GM12873 (cell line): ENCODE results near the gene EBF3.

ENCODE experiments used
- TF ChIP-seq, protein P1 (sequence below): IDR thresholded peaks from 2 replicates; pipeline ENCODE4 v1.5.1; 2012; ENCODE audit warnings: low read depth, mild to moderate bottlenecking, moderate library complexity, low read length, control low read depth; ENCODE audit not compliant: insufficient read depth; ENCODE audit errors: missing control alignments

Gene EBF3

DNA sequence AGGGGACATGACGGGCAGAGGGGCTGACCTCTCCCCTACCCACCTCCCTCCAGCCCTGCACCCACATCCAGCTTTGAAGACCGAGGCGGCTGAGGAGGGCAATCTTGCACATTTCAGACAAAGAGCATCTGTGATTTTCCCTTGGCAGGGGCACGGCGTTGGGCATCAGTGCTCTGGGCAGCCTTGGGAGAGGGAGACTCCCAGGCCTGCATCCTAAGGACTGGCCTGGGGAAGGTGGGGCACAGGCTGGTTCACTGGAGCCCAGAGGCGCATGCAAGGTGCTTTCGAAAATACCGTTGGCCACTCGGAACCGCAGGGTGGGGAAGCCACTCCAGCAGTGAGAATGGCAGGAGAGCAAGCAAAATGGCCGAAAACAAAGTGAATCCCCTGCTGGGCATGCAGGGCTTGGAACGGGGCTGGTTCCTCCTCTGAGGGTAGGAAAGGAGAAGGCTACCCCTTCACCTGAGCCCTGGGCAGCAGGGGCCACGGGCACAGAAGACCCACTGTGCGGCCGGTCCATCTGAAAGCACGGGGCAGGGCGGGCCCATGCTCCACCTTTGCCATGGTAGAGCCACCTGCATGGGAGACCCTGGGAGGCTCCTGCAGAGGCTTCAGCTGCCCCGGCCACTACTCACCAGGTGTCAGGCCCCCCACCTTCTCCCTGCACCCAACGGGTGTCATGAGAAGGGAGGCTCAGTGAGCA lies 49.8 kb downstream of the EBF3 start:
- TF ChIP-seq, protein P1, sequence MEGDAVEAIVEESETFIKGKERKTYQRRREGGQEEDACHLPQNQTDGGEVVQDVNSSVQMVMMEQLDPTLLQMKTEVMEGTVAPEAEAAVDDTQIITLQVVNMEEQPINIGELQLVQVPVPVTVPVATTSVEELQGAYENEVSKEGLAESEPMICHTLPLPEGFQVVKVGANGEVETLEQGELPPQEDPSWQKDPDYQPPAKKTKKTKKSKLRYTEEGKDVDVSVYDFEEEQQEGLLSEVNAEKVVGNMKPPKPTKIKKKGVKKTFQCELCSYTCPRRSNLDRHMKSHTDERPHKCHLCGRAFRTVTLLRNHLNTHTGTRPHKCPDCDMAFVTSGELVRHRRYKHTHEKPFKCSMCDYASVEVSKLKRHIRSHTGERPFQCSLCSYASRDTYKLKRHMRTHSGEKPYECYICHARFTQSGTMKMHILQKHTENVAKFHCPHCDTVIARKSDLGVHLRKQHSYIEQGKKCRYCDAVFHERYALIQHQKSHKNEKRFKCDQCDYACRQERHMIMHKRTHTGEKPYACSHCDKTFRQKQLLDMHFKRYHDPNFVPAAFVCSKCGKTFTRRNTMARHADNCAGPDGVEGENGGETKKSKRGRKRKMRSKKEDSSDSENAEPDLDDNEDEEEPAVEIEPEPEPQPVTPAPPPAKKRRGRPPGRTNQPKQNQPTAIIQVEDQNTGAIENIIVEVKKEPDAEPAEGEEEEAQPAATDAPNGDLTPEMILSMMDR = no peak

DNA sequence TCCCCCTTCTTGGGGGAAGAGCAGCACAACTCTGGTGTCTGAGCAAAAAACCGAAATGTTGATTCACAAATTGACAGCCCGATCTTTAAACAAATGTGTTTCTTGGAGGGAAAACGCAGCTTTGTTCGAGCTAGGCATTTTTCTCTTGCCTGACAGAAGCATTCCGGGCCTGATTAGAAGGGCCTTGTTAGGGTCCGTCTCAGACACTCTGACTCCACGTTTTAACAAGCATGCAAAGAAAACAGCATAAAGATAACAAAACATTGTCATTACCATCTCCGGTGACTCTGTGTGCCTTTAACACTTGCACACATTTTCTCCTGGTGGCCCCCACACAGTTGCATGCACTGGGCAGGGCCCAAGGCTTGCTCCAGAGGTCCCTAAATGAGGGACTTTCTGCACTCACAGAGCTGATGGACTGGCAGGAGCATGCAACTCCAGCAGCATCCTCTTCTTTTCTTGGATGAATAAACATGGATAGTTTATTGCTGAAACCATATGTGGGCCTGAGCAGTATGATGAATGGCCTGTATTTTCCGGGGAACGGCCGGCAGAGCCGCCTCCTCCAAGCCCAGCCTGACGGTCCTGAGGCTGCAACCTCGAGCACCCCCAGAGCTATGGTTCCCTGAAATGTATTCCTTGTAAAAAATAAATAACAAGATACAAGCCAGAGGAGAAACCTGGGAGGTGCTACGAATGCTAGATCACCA lies 50.9 kb downstream of the EBF3 start:
- TF ChIP-seq, protein P1 = no peak

DNA sequence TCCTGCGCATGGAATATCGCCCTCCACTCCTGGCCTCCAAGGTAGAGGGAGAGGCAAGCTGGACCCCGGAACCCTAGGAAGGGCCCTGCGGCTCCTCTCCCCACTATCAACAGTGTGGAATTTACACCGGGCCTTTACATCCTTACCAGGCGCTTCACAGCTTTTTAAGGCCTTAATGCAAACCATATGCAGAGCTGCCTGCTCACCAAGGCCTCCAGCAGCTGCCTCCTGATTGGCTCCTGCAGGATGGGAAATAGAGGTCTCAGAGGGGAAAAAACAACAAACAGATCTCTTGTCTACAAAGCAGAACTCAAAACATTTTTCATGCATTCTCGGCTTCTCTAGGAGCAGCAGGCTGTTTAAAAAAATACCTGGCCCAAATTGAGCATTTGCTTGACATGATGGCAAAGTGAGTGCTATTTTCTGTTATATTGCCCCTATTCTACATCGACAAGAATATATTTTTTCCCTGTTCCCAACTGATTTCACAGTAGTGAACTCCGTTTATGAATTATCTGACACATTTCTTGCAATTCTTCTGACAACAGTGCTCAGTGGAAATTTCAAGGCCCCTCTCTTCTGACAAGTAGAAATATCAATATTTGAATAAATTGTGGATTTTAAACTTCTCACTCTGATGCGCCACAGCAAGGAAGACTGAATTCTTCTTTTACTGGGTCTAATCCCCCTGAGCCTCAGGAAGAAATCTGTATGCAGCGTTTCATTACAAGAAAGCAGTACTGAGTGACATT lies 51.7 kb downstream of the EBF3 start:
- TF ChIP-seq, protein P1 = no peak

DNA sequence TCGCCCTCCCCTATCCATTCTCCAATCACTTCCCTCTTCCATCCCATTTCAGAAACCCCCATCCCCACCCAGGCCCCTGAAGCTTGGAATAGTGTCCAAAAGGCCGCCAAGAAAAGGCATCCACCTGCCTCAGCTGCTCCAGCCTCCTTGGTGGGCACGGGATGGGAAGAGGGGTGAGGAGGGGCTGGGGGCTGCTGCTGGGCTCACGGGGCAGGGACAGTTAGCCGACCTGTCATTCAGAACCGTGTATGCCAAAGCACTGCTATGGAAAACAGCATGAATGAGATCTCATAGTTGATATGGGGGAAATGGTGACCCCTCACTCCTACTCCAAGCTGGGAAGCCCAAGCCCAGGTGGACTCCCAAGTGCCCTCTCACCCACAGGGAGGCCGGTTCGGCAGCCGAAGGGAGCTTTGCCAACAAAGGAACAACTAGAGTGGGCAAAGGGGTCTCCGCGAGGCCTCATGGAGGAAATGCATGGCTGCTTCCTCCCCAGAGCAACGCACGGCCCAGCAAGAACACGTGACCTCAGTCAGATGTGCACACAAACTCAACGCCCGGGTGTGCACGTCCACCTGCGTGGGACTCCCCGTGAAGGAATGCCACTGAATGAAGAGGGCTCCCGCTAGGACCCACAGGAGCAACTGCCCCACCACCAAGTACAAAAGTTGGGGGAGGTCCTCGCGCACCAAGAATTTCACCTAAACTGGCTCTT lies 52.5 kb downstream of the EBF3 start:
- TF ChIP-seq, protein P1 = no peak

DNA sequence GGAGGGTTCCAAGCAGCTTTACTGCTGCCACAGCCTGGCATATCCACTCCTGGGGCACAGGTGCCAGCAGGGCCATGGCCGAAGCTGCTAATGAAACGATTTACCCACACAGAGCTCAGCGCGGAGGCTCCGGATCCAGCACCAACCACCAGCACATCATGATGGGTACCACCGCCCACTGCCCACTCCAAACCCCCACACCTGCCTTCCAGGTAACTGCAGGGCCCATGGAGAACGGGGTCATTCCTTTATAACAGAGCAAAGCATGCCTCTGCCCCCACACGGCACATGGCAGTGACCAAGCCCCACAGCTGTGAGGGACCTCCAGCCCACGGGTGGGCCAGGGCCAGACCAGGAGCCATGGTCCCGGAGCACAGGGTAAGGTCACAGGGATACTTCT lies 53.2 kb downstream of the EBF3 start:
- TF ChIP-seq, protein P1 = no peak

DNA sequence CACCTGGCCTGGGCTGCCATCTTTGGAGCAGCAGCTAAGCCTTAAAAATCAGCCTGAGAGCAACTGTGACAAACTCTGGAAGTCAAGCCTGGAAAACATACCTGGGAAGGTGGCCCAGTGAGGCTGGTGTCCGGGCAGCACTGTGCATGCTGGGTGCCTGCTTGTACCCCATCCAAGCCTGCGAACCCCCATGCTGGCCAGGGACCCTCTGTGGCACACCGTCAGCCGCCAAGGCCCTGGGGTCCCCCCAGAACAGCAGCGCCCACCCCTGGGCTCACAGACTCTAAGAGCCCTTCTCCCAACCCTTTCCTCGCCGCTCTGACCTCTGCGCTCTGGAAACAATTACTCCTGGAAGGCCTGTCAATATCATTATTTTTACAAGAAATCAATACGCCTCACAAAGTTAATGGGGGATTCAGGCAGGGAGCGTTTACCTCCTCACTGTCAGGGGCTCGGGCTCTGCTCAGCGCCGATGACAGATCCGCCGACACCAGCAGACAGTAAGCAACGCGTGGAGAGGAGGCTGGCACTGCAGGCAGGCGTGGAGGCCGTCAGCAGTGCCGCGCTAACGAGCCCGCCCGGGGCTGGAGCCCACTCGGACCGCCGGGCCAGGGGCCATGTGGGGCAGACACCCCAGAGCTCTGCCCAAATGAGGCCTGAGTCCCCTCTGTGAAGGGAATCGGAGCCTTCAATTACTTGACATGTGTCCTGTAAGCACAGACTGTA lies 54.4 kb downstream of the EBF3 start:
- TF ChIP-seq, protein P1 = no peak
